DND-41 (cell line): ENCODE measurements around the gene KCNJ16.

Experiments
- CTCF ChIP-seq: IDR thresholded peaks from 2 replicates; pipeline ENCODE4 v1.5.1; 2012; ENCODE audit warnings: borderline replicate concordance, low read length, moderate library complexity, mild to moderate bottlenecking; ENCODE audit not compliant: poor library complexity, severe bottlenecking; ENCODE audit errors: extremely low read depth
- EZH2 ChIP-seq: IDR thresholded peaks from 3 replicates; pipeline ENCODE4 v1.6.1; 2012; ENCODE audit warnings: borderline replicate concordance, low read depth, mild to moderate bottlenecking, moderate library complexity, low read length, inconsistent platforms; ENCODE audit not compliant: severe bottlenecking

GRCh38 chr17:70106551-70106950 lies 31.5 kb downstream of the KCNJ16 start:
- TF ChIP-seq EZH2 (no peak), CTCF (no peak)
